ENCODE measurements around the gene HBA1.
A peak's percentile ranks its signal among the peaks of the same experiment; 100 is the strongest.
"Not testable (repeated sequence)": the region's sequence is repeated elsewhere in the genome, so short reads cannot be mapped to it uniquely, and the experiment has no call there.

HBA1 gene

DNA sequence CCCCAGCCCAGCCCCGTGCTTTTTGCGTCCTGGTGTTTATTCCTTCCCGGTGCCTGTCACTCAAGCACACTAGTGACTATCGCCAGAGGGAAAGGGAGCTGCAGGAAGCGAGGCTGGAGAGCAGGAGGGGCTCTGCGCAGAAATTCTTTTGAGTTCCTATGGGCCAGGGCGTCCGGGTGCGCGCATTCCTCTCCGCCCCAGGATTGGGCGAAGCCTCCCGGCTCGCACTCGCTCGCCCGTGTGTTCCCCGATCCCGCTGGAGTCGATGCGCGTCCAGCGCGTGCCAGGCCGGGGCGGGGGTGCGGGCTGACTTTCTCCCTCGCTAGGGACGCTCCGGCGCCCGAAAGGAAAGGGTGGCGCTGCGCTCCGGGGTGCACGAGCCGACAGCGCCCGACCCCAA is 474 bp upstream of the HBA1 start:
- not testable (repeated sequence) for DNase-seq (ENCODE audit: low read depth)

DNA sequence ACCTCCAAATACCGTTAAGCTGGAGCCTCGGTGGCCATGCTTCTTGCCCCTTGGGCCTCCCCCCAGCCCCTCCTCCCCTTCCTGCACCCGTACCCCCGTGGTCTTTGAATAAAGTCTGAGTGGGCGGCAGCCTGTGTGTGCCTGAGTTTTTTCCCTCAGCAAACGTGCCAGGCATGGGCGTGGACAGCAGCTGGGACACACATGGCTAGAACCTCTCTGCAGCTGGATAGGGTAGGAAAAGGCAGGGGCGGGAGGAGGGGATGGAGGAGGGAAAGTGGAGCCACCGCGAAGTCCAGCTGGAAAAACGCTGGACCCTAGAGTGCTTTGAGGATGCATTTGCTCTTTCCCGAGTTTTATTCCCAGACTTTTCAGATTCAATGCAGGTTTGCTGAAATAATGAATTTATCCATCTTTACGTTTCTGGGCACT is 928 bp downstream of the HBA1 start:
- no peak for DNase-seq (ENCODE audit: low read depth)

- no peak for DNase-seq (ENCODE audit: low read depth)
Observed at GRCh38 chr16:177981-178667, 1.6 kb downstream of the HBA1 start.

DNA sequence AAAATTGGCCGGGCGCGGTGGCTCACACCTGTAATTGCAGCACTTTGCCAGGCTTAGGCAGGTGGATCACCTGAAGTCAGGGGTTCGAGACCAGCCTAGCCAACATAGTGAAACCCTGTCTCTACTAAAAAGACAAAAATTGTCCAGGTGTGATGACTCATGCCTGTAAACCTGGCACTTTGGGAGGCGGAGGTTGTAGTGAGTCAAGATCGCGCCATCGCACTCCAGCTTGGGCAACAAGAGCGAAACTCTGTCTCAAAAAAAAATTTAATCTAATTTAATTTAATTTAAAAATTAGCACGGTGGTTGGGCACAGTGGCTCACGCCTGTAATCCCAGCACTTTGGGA is 2.2 kb downstream of the HBA1 start:
- DNase-seq (ENCODE audit: low read depth), result no peak

GRCh38 chr16:179211-180092 is 3.0 kb downstream of the HBA1 start:
- DNase-seq (ENCODE audit: low read depth), result no peak

GRCh38 chr16:180101-180675 is 3.7 kb downstream of the HBA1 start, which contains the start of gene HBQ1:
Gene HBQ1 (plus strand): TSS chr16:180459. CDS start chr16:180487, 28 bp downstream.
- DNase-seq (ENCODE audit: low read depth), result no peak

DNA sequence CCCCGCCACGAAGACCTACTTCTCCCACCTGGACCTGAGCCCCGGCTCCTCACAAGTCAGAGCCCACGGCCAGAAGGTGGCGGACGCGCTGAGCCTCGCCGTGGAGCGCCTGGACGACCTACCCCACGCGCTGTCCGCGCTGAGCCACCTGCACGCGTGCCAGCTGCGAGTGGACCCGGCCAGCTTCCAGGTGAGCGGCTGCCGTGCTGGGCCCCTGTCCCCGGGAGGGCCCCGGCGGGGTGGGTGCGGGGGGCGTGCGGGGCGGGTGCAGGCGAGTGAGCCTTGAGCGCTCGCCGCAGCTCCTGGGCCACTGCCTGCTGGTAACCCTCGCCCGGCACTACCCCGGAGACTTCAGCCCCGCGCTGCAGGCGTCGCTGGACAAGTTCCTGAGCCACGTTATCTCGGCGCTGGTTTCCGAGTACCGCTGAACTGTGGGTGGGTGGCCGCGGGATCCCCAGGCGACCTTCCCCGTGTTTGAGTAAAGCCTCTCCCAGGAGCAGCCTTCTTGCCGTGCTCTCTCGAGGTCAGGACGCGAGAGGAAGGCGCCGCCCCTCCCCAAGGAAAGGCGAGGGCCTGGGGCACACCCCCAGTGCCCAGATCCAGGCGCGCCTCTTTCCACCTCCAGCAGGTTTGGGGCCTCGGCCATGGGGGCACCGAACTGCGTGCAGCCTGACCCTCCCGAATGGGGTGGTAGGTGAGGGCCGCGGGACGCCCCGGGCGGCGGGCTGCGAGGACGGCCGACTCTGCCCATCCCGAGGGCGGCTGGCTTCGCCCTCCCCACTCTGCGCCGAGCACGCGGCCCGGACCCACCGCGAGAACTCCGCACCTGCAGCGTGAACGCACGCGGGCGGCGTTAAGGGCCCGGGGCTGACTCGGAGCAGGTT is 4.4 kb downstream of the HBA1 start:
- peak; percentile 13 for DNase-seq (ENCODE audit: low read depth)

GRCh38 chr16:181565-182021 is 5.1 kb downstream of the HBA1 start:
- no peak for DNase-seq (ENCODE audit: low read depth)

DNA sequence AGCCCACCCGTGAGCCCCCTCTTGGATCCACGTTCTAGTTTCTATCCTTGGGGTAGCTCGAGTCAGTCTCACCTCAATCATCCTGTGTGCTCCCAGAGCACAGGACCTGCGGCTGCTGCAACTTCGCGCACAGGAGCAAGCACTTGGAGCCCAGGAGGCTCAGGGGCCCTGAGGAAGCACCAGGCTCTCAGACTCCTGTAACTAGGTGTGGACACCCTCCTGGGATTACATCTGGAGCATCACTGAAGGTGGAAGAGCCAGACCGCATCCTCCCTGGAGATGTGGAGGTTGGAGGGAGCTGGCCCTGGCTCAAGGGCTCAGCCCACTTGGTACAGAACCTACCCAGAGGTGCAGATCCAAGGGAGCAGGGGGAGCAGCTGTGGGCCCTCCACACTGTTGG is 6.5 kb downstream of the HBA1 start:
- DNase-seq (ENCODE audit: low read depth), result no peak

GRCh38 chr16:185213-185612 is 8.7 kb downstream of the HBA1 start:
- no peak for DNase-seq (ENCODE audit: low read depth)

DNA sequence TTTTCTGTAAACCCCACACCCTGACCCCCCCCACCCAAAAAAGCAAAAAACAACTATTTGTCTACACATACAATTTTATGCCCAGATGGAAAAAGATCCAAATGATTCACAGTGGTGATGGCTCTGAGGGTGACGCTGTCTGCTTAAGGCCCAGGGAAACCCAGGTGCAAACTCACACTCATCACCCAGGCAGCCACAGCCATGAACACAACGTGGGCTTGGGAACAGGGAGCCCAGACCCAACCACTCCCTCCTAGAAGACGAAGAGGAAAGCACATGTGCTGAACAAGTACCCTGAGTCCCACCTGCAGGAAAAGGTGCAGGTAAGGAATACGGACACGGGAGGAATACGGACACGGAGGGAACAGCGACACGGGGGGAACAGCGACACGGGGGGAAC is 9.2 kb downstream of the HBA1 start:
- DNase-seq (ENCODE audit: low read depth), result no peak

GRCh38 chr16:187330-187729 is 10.8 kb downstream of the HBA1 start:
- no peak for DNase-seq (ENCODE audit: low read depth)

GRCh38 chr16:188674-189073 is 12.2 kb downstream of the HBA1 start:
- no peak for DNase-seq (ENCODE audit: low read depth)

DNA sequence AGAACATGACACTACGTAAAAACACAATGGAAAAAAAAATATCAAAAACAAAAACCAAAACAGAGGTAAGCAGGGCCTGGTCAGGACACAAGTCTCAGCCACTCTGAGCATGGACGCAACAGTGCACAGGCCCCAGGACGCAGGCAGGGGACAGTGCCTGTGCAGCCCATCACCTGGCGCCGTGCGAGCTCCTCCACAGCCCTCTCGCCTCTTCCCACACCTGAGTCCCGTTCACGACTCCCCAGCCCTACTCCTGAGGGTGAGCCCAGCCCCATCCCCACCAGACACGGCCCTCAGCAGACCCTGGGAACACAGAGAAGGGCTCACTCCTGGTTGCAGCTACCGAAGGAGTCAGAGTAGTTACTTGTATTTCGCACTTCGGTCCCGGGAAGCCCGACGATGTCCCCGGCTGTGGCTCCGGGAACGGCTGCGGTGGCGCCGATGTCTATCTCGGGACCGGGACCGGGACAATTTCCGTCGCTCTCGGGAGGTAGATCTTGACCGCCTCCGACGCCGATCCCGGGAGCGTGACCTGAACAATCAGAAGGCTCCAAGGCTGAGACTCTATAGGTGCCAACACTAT is 13.2 kb downstream of the HBA1 start:
- DNase-seq (ENCODE audit: low read depth), result no peak

DNA sequence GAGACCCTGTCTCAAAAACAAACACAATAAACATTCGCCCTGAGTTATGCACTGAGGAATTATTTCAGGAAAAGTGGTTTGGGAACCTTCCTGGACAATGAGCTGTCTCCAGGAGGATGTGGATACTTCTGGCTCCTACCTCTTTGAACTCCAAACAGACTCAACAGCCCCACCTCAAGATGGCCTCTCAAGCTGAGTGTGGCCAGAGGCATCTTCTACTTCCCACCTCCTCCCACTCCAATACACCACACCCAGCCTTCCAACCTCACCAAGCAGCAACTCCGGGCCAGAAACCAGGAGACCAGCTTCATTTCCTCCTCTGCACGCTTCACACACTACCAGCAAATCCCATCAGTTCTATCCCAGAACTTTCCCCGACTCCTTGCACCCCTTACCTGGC is 15.4 kb downstream of the HBA1 start:
- no peak for DNase-seq (ENCODE audit: low read depth)

GRCh38 chr16:192686-193085 is 16.2 kb downstream of the HBA1 start:
- no peak for DNase-seq (ENCODE audit: low read depth)

- no peak for DNase-seq (ENCODE audit: low read depth)
Observed at GRCh38 chr16:193441-193840, 17.0 kb downstream of the HBA1 start.

DNA sequence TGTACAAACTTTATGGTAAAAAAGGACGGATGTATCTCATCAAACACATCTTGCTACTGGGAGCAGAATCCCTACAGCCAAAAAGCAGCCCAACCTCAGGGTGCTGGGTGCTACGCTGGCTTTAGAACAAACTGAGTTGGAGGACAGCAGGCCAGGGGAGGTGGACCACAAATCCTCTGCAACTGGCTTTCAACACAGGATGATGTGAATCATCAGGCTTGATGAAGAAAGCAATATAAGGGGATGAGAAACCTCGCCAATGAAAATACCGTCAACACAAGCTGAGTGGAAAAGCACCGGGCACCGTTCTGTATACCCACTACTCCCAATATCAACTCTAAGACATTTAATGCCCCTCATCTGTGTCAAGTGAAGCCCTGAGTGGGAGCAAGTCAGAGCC is 18.0 kb downstream of the HBA1 start:
- DNase-seq (ENCODE audit: low read depth), result no peak

DNA sequence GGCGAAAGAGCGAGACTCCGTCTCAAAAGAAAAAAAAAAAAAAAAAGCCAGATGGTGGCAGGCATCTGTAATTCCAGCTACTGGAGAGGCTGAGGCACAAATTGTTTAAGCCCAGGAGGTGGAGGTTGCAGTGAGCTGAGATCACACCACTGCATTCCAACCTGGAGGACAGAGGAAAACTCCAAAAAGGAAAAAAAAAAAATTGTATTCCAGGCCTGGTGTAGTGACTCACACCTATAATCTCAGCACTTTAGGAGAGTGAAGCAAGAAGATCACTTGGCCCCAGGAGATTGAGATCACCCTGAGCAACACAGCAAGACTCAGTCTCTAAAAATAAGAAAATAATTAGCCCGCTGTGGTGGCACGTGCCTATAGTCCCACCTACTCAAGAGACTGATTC is 23.9 kb downstream of the HBA1 start:
- DNase-seq (ENCODE audit: low read depth), result peak; percentile 59

GRCh38 chr16:203246-203645 is 26.8 kb downstream of the HBA1 start:
- no peak for DNase-seq (ENCODE audit: low read depth)

DNA sequence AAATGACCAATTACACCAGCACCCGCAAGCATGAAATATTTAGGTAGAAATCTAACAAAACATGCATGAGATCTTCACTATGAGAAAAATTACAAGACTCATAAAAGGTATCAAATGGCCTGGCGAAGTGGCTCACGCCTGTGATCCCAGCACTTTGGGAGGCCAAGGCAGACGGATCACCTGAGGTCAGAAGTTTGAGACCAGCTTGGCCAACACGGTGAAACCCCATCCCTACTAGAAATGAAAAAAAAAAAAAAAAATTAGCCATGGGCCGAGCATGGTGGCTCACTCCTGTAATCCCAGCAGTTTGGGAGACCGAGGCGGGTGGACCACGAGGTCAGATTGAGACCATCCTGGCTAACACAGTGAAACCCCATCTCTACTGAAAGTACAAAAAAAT is 27.6 kb downstream of the HBA1 start:
- not testable (repeated sequence) for DNase-seq (ENCODE audit: low read depth)

- DNase-seq (ENCODE audit: low read depth), result not testable (repeated sequence)
Observed at GRCh38 chr16:209359-209758, 32.9 kb downstream of the HBA1 start.

All from GM04504 (cell line).